ENCODE data around the gene ZNF530.

ZNF530 gene

GRCh38 chr19:57615346-57615745 lies 15.7 kb downstream of the ZNF530 start:
- no peak for DNase-seq

- DNase-seq = no peak
Measured at GRCh38 chr19:57620673-57621348, 21.1 kb downstream of the ZNF530 start.

- no peak for DNase-seq
Measured at GRCh38 chr19:57623091-57623490, 23.4 kb downstream of the ZNF530 start.

- DNase-seq = peak; percentile 87
Measured at GRCh38 chr19:57632987-57633831, 33.5 kb downstream of the ZNF530 start, which contains the start of gene ZNF211. Gene ZNF211, plus strand, starts transcription at chr19:57633168. Its CDS starts 179 bp downstream, at chr19:57633347.

GRCh38 chr19:57633832-57634131 lies 34.1 kb downstream of the ZNF530 start:
- DNase-seq = no peak

GRCh38 chr19:57637379-57637778 lies 37.7 kb downstream of the ZNF530 start:
- no peak for DNase-seq

GRCh38 chr19:57641715-57642234 lies 42.1 kb downstream of the ZNF530 start:
- DNase-seq = no peak

GRCh38 chr19:57642396-57643046 lies 42.8 kb downstream of the ZNF530 start:
- DNase-seq = no peak

GRCh38 chr19:57643734-57644133 lies 44.0 kb downstream of the ZNF530 start:
- DNase-seq = no peak

- DNase-seq = no peak
Measured at GRCh38 chr19:57648331-57649003, 48.8 kb downstream of the ZNF530 start.

GRCh38 chr19:57651654-57651996 lies 51.9 kb downstream of the ZNF530 start:
- no peak for DNase-seq

GRCh38 chr19:57653689-57654088 lies 54.0 kb downstream of the ZNF530 start:
- no peak for DNase-seq

- no peak for DNase-seq
Measured at GRCh38 chr19:57655443-57655842, 55.8 kb downstream of the ZNF530 start.

GRCh38 chr19:57656346-57656745 lies 56.7 kb downstream of the ZNF530 start:
- no peak for DNase-seq
